ENCODE measurements around the gene RFWD3.

Gene RFWD3

DNA sequence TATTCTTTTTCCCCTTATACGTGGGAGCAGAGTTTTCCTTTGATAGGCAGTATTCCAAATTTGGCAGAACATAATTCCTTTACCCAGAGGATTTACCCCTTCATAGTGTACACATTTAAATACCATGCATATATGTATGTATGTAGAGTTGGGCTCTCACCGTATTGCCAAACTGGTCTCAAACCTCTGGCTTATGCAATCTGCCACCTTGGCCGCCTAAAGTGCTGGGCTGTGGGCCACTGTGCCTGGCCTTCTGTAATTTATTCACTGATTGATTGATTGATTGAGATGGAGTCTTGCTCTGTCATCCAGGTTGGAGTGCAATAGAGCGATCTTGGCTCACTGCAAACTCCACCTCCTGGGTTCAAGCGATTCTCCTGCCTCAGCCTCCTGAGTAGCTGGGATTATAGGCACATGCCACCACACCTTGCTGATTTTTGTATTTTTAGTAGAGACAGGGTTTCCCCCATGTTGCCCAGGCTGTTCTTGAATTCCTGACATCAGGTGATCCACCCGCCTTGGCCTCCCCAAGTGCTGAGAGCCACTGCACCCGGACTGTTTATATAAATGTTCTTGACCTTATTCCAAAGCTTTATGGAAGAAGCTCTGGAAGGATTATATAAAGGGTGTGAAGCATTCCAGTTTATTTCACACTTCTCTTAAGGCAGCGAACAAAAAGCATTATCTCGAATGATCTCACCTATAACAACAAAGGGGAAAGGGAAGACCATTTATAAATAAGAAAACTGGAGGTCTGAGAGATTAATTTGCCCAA, 74.6 kb downstream of the RFWD3 start:
- no peak for DNase-seq (ENCODE audit: low read depth)
- in situ Hi-C loops (cut with HindIII; ENCODE audit: low sequenced_read_pairs), result no loop called here
- TF ChIP-seq, protein P1, sequence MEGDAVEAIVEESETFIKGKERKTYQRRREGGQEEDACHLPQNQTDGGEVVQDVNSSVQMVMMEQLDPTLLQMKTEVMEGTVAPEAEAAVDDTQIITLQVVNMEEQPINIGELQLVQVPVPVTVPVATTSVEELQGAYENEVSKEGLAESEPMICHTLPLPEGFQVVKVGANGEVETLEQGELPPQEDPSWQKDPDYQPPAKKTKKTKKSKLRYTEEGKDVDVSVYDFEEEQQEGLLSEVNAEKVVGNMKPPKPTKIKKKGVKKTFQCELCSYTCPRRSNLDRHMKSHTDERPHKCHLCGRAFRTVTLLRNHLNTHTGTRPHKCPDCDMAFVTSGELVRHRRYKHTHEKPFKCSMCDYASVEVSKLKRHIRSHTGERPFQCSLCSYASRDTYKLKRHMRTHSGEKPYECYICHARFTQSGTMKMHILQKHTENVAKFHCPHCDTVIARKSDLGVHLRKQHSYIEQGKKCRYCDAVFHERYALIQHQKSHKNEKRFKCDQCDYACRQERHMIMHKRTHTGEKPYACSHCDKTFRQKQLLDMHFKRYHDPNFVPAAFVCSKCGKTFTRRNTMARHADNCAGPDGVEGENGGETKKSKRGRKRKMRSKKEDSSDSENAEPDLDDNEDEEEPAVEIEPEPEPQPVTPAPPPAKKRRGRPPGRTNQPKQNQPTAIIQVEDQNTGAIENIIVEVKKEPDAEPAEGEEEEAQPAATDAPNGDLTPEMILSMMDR (IDR thresholded peaks at IDR 0.05; ENCODE audit: low read depth, low read length, missing control alignments), result no peak
- H3K4me3 ChIP-seq (ENCODE audit: low read depth, low read length), result no peak overlapping the region

DNA sequence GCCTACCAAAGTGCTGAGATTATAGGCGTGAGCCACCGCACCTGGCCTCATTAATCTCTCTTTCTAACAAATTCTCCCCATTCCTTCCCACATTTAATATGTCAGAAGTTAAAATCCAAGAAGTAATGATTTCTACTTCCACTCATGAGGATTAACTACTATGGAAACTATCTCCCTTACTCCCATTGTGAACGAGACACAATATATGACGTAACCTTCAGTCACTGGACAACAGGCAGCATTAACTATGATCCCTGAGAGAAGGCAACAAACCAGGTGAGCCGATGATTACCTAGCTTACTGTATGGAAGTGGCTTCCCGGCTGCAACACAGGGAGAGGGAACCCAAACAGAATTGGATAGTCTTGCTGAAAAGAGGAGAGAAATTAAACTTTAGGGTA, 79.7 kb downstream of the RFWD3 start:
- H3K4me3 ChIP-seq (ENCODE audit: low read depth, low read length), result no peak overlapping the region
- TF ChIP-seq, protein P1 (IDR thresholded peaks at IDR 0.05; ENCODE audit: low read depth, low read length, missing control alignments), result no peak
- in situ Hi-C loops (cut with HindIII; ENCODE audit: low sequenced_read_pairs), result no loop called here
- no peak for DNase-seq (ENCODE audit: low read depth)

DNA sequence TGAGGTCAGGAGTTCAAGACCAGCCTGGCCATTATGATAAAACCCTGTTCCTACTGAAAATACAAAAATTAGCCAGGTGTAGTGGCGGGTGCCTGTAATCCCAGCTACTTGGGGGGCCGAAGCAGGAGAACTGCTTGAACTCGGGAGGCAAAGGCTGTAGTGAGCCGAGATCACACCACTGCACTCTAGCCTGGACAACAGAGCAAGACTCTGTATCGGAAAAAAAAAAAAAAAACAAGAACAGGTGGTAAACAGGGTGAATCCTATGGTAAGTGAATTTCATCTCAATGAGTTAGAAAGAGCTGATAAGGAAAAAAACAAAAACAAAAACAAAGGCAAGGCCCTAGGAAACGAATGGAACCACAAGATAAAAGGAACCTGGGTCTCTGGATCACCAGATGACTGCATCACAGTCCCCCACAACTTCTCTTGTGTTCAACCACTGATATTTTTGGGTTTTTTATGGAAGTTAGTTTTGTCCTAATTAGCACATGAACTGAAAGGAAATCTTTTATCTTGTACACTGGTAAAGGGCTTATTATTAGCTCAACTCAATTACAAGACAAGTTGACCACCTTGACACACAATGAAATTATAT, 80.7 kb downstream of the RFWD3 start:
- no peak overlapping the region for H3K4me3 ChIP-seq (ENCODE audit: low read depth, low read length)
- TF ChIP-seq, protein P1 (IDR thresholded peaks at IDR 0.05; ENCODE audit: low read depth, low read length, missing control alignments), result no peak
- no peak for DNase-seq (ENCODE audit: low read depth)
- in situ Hi-C loops (cut with HindIII; ENCODE audit: low sequenced_read_pairs), result no loop called here

DNA sequence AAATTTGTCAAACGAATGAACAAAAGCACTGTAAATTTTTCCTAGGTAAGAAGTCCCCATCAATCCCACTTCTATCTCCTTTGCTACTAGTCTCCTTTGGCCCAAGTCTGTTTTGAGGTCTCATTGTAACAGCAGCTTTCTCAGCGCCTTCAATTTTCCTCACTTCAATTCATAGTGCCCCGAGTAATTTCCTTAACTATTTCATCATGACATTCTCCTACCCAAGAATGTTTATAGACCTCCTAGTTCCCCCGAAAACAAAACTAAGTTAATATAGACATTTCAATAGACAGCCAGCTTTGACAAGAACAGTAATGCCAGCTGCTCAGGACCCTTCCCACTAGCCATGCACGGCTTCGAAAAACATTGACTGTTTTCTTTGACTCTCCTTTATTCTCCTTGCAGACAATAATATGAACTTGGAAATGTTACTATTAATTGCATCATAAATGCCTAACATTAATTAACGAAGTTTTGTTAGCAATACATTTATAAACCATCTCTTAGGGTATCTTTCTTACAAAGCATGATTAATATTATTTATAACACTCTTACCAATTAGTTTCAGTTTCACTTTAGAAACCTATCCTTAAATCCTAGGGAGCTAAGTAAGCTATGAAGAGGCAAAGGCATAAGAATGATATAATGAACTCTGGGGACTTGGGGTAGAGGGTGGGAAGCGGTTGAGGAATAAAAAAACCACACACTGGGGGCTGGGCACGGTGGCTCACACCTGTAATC, 82.6 kb downstream of the RFWD3 start:
- DNase-seq (ENCODE audit: low read depth), result no peak
- in situ Hi-C loops (cut with HindIII; ENCODE audit: low sequenced_read_pairs), result no loop called here
- TF ChIP-seq, protein P1 (IDR thresholded peaks at IDR 0.05; ENCODE audit: low read depth, low read length, missing control alignments), result no peak
- no peak overlapping the region for H3K4me3 ChIP-seq (ENCODE audit: low read depth, low read length)

DNA sequence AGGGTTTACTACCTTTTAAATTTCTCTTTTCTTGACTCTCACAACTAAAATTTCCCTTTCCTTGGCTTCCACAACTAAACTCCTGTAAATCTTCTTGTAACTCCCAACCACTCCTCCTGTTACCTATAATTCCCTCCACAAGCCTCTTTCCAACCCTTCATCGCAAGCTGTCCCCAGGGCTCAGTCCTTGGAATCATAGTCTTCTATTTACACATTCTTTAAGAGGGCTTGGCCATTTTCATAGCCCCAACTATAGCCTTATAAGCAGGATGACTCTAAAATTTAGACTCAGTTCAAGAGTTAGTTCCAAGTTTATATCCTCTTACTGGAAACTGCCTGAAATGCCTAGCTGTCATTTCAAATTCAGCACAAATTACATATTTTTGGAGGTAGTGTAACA, 83.7 kb downstream of the RFWD3 start:
- TF ChIP-seq, protein P1 (IDR thresholded peaks at IDR 0.05; ENCODE audit: low read depth, low read length, missing control alignments), result no peak
- DNase-seq (ENCODE audit: low read depth), result no peak
- H3K4me3 ChIP-seq (ENCODE audit: low read depth, low read length), result no peak overlapping the region
- in situ Hi-C loops (cut with HindIII; ENCODE audit: low sequenced_read_pairs), result no loop called here

DNA sequence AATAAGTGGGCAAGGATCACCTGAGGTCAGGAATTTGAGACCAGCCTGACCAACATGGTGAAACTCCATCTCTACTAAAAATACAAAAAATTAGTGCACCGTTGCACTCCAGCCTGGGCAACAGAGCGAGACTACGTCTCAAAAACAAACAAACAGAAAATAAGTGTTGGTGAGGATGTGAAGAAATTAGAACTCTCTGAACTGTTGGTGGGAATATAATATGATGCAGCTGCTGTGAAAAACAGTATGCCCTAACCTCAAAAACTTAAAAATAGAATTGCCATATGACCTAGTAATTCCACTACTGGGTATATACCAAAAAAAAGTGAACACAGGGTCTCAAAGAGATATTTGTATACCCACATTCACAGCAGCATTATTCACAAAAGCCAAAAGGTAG, 85.8 kb downstream of the RFWD3 start:
- TF ChIP-seq, protein P1 (IDR thresholded peaks at IDR 0.05; ENCODE audit: low read depth, low read length, missing control alignments), result no peak
- in situ Hi-C loops (cut with HindIII; ENCODE audit: low sequenced_read_pairs), result no loop called here
- no peak overlapping the region for H3K4me3 ChIP-seq (ENCODE audit: low read depth, low read length)
- no peak for DNase-seq (ENCODE audit: low read depth)
